ENCODE data around the gene GPR132.
"Not testable (repeated sequence)": the region's sequence is repeated elsewhere in the genome, so short reads cannot be mapped to it uniquely, and the experiment has no call there.

Gene GPR132

DNA sequence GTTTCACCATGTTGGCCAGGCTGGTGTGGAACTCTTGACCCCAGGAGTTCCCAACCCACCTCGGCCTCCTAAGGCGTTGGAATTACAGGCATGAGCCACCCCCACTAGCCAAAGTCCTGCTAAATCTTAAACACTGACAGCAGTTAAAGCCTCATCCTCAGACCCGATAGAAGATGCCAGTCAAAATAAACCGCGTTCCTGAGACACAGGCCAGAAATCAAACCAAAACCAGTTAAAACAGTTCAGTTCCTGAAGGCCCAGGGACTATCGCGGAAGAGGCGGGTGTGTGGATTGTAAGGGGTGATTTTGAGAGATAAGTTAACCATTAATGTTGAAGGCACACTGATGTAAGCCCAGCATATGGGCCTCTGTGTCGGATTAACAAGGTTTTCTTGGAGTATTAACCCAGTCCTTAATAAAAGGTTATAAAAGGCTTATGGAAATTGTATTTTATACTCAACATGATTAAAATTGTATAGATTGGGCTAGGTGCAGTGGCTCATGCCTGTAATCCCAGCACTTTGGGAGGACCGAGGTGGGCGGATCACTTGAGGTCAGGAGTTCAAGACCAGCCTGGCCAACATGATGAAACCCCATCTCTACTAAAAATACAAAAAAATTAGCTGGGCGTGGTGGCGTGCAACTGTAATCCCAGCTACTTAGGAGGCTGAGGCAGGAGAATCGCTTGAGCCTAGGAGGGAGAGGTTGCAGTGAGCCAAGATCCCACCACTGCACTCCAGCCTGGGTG, 25.6 kb downstream of the GPR132 start:
- no peak for DNase-seq

DNA sequence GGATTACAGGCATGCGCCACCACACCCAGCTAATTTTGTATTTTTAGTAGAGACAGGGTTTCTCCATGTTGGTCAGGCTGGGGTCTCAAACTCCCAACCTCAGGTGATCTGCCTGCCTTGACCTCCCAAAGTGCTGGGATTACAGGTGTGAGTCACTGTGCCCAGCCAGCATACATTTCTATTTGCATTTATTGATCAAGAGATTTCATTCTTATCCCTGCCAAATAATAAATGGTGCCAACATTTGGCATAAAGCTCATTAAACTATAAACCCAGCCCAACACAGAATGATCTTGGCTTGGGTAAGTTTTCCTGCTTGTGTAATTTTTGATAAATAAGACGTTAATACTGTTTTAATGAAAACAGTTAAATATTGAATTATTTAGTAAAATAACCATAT, 29.6 kb downstream of the GPR132 start:
- not testable (repeated sequence) for DNase-seq

DNA sequence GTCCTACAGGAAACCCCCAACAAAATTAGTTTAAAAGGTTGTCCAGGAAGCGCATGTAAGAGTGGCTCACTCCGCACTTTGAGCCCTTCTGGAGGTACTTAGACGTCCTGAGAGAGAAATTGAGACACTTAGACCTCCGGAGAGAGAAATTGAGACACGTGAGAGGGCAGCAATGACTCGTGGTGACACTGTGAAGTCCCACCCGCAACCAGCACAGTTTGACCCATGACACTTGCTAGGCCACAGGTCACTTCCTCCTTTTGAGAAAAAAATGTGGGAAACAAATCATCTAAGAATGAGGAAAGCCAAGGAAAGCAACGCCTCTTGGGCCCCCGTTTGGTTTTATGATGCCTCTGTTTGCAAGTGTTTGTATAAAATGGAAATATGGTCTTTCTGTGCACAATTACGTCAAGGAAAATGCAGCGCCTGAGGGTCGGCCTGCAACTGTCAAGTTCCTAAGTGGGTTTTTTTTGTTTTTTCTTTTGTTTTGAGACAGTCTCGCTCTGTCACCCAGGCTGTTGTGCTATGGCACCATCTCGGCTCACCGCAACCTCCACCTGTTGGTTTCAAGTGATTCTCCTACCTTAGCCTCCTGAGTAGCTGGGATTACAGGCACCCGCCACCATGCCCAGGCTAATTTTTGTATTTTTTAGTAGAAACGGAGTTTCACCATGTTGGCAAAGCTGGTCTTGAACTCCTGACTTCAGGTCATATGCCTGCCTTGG, 30.8 kb downstream of the GPR132 start:
- no peak for DNase-seq

- DNase-seq = not testable (repeated sequence)
These were observed 31.8 kb downstream of the GPR132 start for GRCh38 chr14:105033412-105033900.

DNA sequence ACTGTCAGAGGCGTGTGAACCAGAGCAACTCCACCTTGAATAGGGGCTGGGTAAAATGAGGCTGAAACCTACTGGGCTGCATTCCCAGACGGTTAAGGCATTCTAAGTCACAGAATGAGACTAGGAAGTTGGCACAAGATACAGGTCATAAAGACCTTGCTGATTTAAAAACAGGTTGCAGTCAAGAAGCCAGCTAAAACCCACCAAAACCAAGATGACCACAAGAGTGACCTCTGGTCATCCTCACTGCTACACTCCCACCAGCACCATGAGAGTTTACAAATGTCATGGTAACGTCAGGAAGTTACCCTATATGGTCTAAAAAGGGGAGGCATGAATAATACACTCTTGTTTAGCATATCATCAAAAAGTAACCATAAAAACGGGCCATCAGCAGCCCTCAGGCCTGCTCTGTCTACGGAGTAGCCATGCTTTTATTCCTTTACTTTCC, 32.8 kb downstream of the GPR132 start:
- DNase-seq = not testable (repeated sequence)

DNA sequence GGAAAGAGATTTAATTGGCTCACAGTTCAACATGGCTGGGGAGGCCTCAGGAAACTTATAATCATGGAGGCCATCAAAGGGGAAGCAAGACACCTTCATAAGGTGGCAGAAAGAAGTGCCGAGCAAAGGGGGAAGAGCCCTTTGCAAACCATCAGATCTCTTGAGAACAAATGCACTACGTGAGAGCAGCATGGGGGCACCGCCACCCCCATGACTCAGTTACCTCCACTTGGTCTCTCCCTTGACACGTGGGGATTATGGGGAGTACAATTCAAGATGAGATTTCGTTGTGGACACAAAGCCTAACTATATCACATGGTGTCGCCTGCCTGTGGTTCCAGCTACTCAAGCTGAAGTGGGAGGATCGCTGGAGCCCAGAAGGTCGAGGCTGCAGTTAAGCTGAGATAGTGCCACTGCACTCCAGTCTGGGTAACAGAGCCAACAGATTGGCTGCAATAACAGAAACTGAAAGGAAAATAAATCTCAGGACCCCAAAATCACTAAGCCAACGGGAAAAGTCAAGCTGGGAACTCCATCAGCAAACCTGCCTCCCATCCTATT, 34.3 kb downstream of the GPR132 start:
- DNase-seq = no peak

DNA sequence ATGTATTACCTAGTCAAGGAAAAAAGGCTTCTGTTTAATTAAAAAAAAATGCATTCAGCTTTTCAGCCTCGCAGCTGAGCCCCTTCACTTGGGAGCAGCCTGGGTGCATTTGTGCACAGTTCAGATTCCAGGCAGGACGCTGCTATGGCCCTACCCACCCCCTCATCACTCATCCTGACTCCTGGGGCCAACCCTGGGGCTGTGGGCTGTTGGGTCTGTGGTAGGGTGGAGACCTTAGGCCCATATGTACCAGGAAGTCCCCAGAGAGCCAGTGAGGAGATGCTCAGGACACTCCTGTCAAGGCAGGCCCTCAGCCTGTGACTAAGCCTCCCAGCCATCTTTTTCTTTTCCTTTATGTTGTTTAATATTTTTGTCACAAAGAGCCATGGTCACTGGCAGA, 35.0 kb downstream of the GPR132 start:
- no peak for DNase-seq

- DNase-seq = no peak
These were observed 35.8 kb downstream of the GPR132 start for GRCh38 chr14:105029402-105029801.

DNA sequence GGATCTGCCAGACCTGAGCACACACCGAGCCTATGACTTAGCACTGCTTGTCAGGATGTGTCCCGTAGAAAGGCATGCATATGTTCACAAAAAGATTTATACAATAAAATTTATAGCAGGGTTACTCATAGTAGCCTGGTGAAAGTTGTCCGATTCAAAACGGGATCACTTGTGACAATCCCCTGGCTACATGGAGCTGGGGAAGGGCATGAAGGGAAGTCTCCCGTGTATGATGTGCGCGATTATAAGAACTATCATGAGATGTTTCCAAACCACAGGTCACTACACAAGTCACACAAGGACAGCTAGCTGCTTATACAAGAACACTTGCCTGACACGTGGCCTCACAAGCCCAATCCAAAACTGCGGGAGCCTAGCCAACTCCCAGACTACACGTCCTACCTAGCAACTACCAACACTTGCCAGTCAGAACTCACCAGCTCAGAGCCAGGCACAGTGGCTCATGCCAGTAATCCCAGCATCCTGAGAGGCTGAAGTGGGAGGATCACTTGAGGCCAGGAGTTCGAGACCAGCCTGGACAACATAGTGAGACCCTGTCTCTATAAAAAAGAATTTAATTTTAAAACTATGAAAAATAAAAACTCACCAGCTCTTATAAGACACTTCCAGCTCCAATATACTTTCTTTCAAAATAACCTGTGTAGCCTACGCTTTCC, 36.8 kb downstream of the GPR132 start:
- DNase-seq = no peak

- DNase-seq = not testable (repeated sequence)
These were observed 37.5 kb downstream of the GPR132 start for GRCh38 chr14:105027718-105028117.

- DNase-seq = no peak
These were observed 38.2 kb downstream of the GPR132 start for GRCh38 chr14:105026802-105027563.

- no peak for DNase-seq
These were observed 39.0 kb downstream of the GPR132 start for GRCh38 chr14:105026033-105026785.

- DNase-seq = no peak
These were observed 39.8 kb downstream of the GPR132 start for GRCh38 chr14:105025429-105025828.

- DNase-seq = no peak
These were observed 41.3 kb downstream of the GPR132 start for GRCh38 chr14:105023791-105024480.

DNA sequence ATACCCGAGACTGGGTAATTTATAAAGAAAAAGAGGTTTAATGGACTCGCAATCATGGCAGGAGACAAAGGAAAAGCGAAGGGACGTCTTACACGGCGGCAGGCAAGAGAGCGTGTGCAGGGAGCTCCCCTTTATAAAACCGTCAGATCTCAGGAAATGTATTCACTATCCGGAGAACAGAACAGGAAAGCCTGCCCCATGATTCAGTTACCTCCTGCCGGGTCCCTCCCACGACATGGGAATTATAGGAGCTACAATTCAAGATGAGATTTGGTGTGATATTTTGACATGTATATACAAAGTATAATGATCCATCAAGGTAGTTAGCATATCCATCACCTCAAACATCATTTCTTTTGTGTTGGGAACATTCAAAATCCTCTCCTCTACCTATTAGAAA, 42.1 kb downstream of the GPR132 start:
- DNase-seq = no peak

DNA sequence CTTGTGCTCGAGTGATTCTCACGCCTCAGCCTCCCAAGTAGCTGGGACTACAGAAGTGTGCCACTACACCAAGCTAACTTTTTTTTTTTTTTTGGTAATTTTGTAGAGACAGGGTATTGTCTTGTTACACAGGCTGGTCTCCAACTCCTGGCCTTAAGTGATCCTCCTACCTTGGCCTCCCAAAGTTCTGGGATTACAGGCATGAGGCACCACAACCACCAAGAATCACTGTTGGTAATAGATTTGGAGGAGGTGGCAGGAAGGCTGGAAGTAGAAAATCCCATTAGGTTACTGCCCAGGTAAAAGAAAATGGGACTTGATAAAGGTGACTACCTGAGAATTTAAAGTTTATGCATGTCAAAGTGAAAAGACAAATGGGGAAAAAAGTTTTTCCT, 43.0 kb downstream of the GPR132 start:
- DNase-seq = no peak

- DNase-seq = peak; percentile 47
These were observed 43.5 kb downstream of the GPR132 start for GRCh38 chr14:105021656-105022275.

- DNase-seq = peak; percentile 98
These were observed 44.2 kb downstream of the GPR132 start, which contains the start of gene CDCA4 for GRCh38 chr14:105020815-105021655. Gene CDCA4 (minus strand): TSS chr14:105021083. CDS start chr14:105011929, 9,154 bp downstream.
